ENCODE data around the gene ADAMTSL3.

ADAMTSL3 gene

DNA sequence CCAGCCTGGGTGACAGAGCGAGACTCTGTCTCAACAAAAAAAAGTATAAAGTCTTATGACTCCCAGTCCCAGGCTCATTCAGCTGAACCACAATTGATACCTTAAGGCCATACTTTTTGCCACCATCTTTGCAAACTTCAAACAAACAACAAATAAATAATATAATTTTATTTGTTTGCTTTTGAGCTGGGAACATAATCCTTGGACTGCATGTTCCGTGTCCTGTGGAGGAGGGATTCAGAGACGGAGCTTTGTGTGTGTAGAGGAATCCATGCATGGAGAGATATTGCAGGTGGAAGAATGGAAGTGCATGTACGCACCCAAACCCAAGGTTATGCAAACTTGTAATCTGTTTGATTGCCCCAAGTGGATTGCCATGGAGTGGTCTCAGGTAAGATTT lies 238.6 kb downstream of the ADAMTSL3 start:
- DNase-seq, result no peak

DNA sequence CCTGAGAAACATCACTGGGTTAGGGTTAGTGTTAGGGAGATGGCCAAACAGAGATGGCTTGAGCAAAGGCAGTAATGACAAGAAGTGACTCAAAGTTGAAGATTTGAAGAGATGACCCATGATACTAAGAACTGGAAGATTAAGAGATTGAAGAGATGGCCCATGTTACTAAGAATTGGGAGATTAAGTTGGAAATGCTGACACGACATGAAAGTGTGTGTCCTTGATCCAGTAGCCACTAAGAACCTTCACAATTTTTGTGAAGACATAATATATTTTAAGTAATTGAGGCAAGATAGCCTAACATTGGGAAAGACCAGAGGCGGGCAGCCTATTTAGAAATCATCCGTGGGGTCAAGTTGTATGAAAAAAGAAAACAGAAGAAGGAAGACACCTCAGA lies 239.4 kb downstream of the ADAMTSL3 start:
- DNase-seq, result no peak

DNA sequence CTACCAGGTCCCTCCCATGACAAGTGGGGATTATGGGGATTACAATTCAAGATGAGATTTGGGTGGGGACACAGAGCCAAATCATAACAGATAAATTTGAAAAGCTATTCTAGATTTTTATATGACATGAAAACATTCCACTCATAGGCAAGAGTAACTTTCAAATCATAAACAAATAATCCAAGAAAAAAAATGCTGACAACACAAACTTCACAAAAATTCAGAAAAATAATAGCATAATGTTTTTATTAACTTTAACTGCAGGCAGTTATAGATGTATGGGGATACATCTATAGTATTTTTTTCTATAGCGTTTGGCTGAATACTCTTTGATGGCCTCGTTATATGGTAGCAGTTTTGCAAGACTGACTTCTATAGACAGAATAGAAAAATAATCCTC lies 243.1 kb downstream of the ADAMTSL3 start:
- DNase-seq, result no peak

DNA sequence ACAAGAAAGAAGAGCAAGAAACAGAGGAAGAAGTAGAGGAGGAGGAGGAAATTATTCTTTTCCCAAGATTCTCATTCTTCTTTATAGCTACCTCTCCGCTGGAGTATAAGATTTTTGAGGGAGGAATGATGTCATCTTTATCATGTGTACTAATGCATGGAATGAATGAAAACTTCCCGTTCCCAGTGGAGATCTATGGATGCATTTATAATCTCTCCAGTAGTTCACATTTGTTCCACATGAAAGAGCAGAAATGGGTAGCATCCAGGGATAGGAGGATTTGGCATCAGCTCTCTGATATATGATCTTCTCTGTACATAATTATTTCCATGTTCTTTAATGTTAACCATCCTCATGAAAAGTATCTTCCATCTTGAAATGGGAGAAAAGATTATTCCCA lies 244.4 kb downstream of the ADAMTSL3 start:
- DNase-seq, result no peak

DNA sequence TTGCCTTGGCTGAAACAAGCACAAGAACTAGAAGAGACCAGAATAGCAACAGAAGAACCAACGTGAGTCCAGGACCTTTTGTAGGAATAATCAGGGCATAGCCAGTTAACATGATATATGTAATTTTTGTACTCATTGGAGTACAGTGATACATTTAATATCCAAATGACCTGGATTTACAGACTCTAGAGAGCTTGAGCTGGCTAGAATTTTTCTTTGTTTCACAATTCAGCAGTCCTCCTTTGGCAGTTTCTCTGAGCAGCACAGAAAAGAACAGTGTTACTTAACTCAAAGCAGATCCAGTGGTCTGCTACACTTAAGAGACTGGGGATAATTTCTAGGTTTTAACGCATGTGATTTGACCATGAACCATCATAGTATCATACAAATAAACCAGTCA lies 245.7 kb downstream of the ADAMTSL3 start:
- DNase-seq, result no peak

DNA sequence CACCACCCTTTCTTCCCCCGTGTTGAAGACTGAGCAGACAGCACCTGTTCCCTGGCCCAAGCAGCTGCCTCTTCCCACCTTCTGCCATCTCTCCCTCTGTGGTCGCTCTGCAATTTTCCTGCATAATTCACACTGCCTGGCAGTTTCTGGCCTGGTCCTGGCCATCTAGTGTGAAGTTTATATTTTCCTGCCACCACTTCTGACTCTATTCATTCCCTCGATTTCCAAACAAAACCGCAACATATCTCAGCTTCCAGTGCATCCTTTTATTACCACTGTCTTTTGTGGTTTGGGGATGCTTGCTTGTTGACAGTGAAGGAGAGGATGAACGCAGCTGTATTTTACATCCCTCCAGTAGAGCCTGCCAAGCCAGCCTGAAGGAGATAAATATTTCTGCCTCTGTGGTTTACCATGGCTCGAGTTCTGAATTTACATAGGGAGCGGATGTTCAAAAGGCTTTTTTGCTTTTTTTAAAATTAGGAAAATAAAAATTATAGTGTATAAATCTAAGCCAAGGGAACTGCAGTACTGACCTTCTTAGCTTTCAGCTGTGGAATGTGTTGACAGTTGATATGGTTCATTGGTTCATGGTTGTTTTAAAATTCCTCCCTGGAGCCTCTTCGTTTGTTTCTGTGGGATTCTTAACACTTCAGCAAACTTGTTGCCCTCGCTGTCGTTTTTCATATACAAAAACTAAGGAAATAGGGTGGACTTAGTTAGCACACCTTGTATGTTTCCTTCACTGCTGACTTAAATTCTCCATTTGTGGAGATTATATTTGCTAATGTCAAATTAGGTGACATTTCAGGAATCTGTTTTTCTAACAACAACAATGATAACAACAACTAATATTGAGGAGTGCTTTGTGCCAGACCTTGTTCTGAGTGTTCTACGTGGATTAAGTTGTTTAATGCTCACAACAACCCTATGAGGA lies 250.5 kb downstream of the ADAMTSL3 start:
- DNase-seq, result no peak

DNA sequence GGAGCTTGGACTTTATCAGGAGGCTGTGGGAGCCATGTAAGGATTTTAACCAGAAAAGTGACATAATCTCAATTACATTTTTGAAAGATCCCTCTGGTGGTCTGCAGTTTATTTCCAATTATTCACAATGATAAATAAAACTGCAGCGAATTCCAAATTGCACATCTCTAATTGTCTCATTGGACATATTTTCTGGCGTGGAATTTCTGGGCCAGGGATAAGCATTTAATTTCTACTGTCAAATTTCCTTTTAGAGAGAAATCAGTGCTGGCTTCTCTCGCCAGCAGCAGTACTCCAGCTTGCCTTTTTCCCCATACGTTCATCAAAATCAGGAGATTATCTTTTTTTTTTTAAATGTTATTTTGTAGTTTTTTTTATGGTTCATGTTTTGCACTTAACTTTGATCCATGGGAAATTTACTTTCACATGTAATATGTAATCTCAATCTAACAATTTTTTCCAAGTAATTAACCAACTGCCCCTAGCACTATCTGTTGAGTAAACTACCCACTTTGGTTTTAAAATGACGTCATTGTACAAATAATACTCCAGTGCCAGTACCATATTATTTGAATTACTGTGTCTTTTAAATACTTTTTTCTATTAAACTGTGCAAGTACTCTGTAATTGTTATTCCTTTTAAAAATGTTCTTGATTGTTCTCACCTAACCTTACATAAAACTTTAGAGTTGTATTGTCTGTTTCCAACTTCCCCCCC lies 251.8 kb downstream of the ADAMTSL3 start:
- no peak for DNase-seq

DNA sequence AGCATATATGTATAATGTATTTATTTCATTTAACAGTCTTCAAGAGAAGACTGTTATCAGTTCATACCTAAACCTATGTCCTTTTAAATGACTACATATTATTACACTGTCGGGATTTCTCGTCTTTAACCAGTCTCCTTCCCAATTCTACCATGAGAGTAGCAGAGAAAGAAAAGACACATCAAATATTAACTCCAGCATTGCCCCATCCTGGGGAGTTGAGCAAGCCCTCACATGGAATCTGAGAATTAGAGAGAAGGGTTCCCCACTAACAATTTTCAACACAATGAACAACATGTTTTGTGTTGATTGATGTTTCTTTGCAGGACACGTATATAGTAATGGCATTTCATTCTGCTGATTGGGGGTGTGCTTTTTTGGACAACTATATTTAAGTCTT lies 257.4 kb downstream of the ADAMTSL3 start:
- DNase-seq, result no peak

DNA sequence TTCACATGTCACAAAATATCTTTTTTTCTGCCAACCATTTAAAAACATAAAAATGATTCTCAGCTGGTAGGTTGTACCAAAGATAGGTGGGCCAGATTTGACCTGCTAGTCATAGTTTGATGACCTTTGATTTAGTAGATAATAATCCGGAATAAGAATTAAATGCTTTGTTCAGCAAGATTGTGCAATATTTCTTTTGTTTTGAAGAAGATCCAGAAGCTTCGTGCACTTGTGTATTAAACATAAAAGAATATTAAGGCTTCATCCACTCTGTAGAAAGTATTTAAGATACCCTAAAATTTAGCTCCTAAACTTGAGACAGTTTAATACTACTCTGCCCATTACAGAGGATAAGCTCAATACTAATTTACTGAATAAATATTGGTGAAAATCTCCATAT lies 258.4 kb downstream of the ADAMTSL3 start:
- DNase-seq, result no peak

DNA sequence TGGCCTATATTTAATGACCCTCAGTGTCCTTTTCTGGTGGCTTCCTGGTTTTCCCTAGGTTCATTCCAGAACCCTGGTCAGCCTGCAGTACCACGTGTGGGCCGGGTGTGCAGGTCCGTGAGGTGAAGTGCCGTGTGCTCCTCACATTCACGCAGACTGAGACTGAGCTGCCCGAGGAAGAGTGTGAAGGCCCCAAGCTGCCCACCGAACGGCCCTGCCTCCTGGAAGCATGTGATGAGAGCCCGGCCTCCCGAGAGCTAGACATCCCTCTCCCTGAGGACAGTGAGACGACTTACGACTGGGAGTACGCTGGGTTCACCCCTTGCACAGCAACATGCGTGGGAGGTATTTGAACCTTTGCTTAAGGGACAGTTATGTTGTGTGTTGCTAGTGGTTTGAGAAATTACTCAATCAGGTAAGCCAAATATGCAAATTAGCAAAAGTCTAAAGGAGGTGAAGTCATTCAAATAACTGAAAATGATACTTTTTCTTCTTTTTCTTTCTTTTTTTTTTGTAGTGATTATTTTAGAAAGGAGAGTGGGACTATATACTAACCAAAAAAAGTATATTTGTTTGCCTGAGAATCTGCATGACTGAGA lies 259.2 kb downstream of the ADAMTSL3 start:
- DNase-seq, result no peak

DNA sequence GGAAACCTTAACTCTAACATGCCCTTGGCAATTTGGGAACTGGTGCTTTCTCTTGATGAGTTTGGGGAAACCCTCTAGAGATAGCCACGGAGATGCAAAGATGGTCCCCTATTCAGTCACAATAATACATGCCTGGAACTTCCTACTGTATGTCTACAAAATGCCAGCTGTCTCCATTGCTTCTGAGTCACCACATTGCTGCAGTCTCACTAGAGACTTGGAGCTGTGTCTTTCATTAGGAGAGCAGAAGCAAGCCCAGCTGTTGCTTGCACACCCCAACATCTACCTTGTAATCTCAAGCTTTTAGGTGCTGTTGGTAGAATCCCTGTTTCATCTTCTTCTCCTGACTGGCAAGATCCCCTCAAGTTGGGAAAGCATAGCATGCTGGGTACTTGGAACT lies 261.0 kb downstream of the ADAMTSL3 start:
- DNase-seq, result no peak

DNA sequence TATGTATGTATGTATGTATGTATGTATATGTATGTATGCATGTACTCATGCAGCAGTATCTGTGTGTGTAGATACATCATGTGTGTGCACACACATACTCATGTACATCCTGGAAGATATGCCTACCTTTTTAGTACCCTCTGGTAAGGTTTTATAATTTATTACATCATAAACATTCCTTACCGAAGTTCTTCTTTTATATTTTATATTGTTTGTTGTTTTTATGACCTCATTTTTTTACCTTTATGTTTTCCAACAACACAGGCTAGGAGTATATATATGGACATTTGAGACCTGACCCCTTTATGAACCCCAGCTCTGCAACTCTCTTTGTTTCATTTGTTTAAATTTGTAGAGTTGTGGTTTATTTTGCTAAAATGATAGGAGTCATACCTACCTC lies 263.5 kb downstream of the ADAMTSL3 start:
- no peak for DNase-seq

DNA sequence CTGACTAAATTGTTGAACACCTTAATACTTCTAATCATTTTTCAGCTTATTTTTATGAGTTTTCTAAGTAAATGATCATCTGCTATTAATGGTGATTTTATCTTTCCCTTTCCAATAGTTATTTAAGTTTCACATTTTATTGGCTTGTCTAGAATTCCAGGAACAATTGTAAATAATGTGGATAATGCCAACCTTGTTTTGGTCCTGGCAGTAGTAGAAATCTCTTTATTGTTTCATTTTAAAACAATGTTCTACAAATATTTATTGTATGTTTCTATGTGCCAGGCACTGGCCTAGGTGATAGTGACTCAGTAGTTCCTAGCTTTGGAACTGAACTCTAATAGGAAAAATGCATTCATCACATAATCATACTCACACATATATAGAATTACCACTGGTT lies 264.1 kb downstream of the ADAMTSL3 start:
- DNase-seq, result no peak

DNA sequence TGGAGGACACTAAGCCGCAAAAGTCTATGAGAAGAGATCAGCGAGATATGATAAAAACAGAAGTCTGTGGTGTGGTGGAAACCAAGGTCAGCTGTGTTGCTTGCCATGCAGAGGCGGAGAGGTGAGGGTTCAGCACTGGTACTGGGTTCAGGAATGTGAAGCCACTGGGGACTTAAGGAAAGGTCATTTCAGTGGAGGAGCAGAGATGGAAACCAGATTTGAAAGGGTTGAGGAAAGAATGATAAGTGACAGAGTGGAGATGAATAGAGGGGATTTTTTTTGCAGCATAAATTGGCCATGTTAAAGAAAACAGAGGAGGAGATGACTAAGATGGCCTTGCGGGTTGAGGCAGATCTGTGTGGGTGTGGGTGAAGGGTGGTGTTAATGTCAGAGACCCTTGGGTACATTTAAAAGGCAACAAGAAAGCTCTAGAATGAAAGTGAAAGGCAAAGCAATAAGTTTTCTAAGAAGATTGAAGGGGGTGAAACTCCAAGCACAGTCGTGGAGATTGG lies 265.5 kb downstream of the ADAMTSL3 start:
- DNase-seq, result no peak

DNA sequence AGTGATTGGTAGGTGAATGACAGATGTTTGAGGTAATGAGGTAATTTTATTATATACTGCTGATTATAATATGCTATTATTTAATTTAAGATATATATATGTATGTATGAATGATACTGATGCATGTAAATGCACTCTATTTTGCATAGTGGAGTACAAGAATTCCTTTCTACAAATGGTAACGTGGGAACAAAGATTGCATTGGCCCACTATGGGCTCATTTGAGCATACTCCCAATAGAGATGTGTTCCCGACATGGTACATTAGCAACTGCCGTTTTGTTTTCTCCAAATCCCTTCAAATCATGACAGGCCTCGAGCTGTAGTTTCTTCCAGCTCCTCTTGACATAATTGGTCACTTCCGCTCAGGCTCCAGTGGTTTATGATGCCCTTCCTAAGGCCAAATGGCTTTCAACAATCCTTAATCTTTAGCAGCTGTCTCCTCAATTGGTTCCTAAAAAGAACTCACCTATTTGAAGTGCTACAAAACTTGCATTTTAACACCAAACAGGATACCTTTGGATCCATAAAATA lies 266.1 kb downstream of the ADAMTSL3 start:
- DNase-seq, result no peak

DNA sequence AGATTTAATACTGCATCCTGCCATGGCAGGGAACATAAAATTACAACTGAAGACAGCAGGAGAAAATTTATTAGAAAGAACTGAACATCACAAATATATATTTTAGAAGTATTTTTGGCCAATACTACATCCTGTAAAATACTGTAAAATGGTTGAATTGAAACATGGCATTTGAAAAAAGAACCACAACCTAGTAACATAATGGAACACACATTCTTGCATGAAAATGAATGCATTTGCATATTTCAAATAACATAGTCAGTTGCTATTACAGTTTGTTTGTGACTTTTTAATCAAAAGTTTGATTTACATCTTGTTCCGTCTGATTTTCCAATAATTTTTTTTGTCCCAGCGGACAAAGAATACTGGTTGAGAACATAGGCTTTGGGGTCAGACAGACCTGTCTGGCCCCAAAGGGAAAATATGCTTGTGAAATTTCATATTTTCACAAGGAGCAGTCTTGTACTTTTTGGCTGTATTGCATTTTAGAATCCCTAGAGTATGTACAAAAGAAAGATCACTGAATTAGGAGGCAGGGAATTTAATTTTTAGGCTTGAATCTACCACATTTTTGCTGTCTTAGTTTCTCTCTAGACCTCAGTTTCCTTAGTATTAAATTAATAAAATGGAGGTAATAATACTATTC lies 268.8 kb downstream of the ADAMTSL3 start:
- no peak for DNase-seq

DNA sequence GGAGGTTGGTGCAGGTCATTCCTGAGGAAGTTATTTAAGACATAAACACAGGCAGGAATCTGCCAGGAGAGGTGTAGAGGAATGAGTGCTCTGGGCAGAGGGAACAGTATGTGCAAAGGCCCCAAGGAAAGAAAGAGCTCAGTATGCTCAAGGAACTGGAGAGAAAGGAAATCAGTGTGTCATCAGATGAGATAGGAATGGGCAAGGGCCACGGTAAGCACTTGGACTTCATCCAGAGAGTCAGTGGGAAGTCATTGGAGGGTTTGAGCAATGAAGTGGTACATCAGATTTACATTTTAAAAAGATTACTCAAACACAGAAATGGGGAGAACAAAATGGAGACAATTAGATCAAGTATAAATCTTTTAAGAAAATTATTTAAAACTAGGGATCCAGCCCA lies 272.2 kb downstream of the ADAMTSL3 start:
- DNase-seq, result no peak

DNA sequence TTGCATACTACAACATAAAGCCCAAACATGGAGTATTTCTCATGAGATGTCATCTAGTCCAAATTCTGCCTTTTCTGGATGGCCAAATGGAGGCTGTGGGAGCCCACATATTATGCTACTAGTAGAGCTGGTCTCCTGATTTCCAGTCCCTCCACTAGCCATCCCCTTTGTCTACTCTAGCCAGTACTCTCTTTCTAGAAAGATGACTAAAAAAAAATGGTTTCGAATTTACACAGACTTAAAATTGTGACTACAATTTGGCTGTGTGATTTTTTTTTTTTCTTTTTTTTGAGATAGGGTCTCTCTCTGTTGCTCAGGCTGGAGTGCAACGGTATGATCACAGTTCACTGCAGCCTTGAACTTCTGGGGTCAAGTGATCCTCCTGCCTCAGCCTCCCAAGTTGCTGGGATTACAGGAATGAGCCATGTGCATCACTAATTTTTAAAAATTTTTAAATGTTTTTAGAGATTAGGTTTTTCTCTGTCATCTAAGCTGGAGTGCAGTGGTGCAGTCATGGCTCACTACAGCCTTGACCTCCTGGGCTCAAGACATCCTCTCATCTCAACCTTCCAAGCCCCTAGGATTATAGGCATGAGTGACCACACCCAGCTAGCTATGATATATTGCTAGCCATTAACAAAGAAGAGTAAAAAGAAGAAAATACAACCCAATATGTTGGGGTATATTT lies 273.9 kb downstream of the ADAMTSL3 start:
- no peak for DNase-seq

DNA sequence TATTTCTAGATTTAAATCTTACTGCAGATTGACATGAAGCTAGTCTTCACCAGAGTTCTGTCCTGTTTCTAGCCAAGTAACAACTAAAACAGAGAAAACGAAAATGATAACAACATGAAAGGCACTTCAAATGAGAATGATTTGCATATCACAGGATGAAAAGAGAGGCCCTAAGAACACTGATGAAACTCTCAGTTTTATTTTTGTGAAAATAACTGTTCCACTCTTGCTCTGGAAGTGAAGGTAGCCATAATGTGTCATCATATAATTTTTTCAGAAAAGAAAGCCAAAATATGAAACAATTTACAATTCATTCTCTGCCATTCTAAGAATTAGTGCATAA lies 274.4 kb downstream of the ADAMTSL3 start:
- DNase-seq, result no peak

DNA sequence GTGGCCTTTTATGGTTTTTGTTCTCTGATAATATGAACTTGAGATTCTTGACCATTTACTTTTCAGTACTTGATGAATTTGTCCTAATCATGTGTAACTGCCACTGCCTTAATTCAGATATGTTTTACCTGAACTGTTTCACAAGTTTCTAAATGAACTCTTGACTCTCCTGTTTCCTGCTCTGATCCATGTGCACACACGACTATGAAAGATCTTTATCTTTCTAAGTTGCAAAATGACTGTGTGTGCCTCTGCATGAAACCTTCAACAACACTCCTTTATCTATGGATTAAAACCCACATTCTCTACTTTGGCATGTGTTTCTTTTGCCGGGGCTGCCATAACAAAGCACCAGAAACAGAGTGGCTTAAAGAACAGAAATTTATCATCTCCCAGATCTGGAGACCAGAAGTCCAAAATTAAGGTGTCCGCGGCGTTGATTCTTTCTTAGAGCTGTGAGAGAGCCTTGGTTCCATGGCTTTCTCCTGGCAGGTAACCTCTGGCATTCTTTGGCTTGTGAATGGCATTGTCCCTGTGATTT lies 275.0 kb downstream of the ADAMTSL3 start:
- DNase-seq, result no peak

DNA sequence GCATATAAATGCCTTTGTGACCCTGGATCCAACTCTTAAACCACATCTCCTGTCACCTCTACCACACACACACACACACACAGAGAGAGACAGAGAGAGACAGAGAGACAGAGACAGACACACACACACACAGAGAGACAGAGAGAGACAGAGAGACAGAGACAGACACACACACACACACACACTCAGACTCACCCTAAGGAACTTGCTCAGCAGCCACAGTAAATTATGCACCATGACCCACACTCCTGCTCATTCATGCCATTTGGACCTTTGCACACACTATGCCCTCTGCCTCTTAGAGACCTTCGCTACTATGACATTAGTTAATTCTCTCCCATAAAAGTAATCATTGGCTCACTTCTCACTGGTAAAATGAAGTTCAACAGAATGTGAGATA lies 275.7 kb downstream of the ADAMTSL3 start:
- DNase-seq, result no peak
